HG03060 (cell line): Measurements from ENCODE around the gene SPAG4.

Experiments used
- ATAC-seq: cut with Tn5 transposase; IDR thresholded peaks from one replicate; pipeline ENCODE4 v1.9.1; 2021; ENCODE audit warnings: low read depth, moderate number of reproducible peaks; ENCODE audit not compliant: unreplicated experiment

The SPAG4 gene

DNA sequence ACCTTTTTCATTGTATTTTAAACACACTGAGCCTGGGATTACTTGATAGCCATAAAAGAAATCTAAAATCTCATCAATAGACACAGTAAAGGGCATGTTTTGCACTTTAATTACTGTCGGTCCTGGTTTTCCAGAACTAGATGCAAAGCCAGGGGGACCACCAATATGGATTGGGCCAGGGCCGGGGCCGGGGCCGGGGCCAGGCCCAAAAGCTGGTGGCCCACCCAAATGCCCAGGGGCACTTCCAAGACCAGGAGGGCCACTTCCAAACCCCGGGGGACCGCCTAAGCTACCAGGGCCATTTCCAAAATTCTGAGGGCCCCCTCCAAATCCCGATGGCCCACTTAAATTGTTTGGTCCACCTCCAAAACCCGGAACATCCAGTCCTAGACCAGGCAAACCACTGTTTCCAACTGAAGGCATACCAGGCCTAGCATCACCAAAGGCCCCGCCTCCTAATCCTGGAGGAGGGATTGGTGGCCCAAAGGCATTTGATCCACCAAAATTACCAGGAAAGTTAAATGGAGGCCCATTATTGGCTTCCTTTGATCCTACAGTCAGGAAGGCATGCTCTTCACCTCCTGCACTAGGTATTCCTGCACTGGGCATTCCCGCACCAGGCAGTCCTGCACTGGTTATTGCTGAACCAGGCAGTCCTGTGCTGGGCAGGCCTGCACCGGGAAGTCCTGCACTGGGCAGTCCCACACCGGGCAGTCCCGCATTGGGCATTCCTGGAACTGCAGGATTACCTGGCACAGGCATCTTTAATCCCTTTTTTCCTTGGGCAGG, 37.2 kb downstream of the SPAG4 start:
- no peak for ATAC-seq

- ATAC-seq, result no peak
Measured at GRCh38 chr20:35653430-35653734, 37.8 kb downstream of the SPAG4 start.

GRCh38 chr20:35653893-35654292, 38.3 kb downstream of the SPAG4 start:
- no peak for ATAC-seq

DNA sequence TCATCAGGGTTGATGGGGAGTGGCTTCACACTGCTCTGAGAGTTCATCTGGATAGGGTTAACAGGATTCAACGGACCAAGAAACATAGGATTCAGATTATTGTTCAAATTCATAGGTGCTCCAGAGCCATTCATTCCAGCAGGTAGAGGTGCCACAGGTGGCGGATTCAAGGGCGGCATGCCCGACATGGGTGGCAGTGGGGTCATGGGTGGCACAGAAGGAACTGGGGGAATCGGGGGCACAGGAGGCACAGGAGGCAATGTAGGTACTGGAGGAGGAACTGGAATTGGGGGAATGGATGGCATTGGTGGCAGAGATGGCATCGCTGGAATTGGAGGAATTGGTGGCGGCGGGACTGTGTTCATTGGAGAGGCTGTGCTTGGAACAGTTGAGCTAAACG, 38.8 kb downstream of the SPAG4 start:
- ATAC-seq, result no peak

- ATAC-seq, result no peak
Measured at GRCh38 chr20:35657271-35657670, 41.6 kb downstream of the SPAG4 start.

DNA sequence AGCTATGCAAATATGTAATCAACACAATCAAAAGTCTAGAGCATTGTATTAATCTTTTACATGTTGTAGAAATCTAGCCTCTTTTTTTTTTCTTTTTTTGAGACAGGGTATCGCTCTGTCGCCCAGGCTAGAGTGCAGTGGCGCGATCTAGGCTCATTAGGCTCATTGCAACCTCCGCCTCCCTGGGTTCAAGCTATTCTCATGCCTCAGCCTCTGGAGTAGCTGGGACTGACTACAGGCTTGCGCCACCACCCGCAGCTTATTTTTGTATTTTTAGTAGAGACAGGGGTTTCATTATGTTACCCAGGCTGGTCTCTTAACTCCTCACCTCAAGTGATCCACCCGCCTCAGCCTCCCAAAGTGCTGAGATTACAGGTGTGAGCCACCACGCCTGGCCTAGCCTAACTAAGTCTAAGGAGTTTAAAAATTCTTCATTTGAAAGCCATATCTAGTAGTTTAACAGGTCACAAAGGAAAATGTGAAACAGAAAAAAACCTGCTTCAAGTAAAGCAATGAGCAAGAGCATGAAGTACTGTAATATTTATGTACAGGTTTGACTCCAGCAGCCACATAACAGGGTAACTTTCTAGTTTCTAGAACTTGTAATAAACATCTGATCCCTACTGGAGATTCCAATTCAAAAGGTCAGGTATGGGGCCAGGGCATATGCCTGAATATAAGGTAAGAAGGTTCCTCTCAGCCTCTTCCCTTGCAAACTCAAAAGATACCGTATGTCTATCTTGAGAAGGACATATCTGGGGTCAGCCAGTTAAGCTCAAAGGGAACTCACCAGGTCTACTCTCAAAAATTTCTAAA, 44.7 kb downstream of the SPAG4 start:
- no peak for ATAC-seq

GRCh38 chr20:35661053-35661452, 45.4 kb downstream of the SPAG4 start:
- ATAC-seq, result no peak

DNA sequence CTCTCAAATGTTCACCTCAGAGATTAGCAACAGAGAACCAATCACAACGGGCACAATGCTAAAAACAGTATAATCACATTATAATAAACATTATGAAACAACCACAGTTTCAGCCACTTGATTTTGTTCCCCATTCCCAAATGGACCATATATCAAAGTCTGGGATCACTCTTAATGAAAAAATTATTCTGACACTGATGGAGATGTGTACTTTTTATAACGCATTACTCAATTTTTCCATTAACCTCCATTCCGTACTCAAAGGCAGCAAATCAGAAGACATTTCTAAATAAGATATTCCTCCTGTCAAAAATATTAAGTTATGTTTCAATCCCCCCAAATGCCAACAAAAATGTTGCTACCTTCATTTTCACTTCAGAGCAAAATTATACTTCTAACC, 46.3 kb downstream of the SPAG4 start:
- ATAC-seq, result no peak

DNA sequence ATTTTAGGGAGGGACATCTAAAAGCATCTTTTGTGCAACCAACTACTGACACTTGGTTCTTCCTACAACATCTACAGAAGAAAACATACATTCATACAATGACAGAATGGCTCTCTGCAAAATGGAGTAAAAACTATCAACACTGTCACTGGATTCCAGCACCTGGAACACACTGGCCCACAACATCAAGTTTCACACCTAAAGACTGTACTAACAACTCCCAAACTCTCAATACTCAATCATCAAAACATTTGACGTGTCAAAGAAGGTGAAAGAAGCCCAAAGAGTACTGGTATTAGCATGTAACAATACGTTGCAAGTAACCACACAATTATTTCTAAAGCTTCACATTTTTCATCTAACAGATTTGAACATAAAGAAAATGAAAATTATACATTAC, 46.9 kb downstream of the SPAG4 start:
- no peak for ATAC-seq

- no peak for ATAC-seq
Measured at GRCh38 chr20:35663516-35664465, 48.2 kb downstream of the SPAG4 start.

DNA sequence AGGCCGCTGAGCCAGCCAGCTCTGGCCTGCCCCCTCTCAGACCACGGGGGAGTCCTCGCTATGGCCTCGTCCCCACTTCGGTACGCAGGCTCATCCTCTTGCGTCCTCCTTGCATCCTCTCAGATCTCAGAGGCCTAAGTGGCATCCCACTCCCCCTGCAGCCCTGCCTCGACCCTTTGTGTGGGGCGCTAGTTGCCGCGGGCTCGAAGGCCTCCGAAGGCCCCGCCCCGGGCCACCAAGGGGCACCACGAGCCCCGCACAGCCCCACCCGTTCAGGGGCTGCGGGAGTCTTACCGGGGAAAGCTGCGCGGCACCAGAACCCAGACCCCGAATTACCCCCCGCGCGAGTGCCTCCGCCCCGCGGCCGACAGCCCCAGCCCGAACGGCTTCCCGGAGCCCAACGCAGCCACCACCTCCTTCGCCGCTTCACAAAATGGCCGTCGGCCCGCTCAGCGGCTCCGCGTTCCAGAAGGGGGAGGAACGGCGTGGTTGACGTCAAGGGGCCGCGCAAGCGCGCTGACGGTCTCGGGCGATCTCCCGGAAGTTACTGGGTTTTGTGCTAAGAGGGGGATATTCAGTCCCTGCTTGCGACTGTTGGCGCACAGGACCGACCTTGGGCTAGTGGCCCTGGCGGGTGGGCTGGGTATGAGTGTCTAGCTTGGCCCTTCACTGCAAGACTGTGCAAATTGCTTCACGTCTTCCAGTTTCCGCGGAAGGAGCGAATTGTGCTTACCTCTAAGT, 49.0 kb downstream of the SPAG4 start, which contains the start of the genes CPNE1 and RBM12:
Gene CPNE1 (minus strand): TSS at position 435 of the 741 bp plus-strand sequence. CDS start 31,977 bp downstream, outside the sequence.
Gene RBM12 (minus strand): TSS at position 435 of the 741 bp plus-strand sequence. CDS start 9,578 bp downstream, outside the sequence.
- ATAC-seq, result no peak

GRCh38 chr20:35665949-35666288, 50.3 kb downstream of the SPAG4 start:
- no peak for ATAC-seq

DNA sequence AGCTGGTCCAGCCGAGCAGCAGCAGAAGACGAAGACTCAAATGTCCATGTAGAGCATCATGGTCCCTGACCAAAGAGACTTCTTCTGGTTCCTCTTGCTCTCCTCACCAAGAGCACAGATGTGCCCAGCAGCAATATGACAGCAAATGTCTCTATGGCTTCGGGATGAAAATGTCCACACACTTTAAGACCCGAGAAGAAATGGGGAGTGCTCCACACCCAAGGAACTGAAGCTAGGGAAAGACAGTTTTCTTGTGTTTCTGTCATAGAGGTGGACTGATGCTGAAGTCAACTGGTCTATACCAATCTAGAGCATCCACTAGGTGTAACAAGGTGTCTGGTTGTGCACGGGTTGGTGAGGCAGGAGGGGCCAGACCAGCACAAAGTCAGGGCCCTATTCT, 53.6 kb downstream of the SPAG4 start:
- ATAC-seq, result no peak

DNA sequence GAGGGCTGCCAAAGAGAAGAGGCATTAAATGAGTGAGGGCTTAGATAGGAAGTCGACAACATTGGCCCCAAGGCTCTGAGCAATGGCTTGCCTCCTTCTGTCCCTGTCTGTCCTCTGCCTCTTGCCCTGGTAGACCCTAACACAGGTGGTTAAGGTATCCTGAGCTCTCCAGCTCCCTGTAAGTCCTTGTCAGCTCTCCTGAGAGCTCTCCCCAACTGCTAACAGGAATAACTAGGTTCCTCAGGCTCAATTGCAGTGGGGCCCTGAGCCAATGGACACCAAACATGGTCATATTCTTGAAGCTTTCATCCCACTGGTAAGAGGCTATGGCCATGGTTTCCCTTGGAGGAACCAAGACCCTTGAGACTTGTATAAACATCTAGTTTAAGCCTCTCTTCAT, 54.1 kb downstream of the SPAG4 start:
- ATAC-seq, result no peak
